Stimulated activated CD4-positive, alpha-beta T cell treated with anti-CD3 and anti-CD28 coated beads, Interleukin-4, amount 100 ng/mL, for 24 hours (primary cell): ENCODE data around the gene CDH23.

Experiments used
- DNase-seq: peaks from one replicate; pipeline ENCODE4 v3.0.0-alpha.2; 2020

Gene CDH23

GRCh38 chr10:71735709-71736569 lies 339.2 kb downstream of the CDH23 start:
- DNase-seq: peak; percentile 50

DNA sequence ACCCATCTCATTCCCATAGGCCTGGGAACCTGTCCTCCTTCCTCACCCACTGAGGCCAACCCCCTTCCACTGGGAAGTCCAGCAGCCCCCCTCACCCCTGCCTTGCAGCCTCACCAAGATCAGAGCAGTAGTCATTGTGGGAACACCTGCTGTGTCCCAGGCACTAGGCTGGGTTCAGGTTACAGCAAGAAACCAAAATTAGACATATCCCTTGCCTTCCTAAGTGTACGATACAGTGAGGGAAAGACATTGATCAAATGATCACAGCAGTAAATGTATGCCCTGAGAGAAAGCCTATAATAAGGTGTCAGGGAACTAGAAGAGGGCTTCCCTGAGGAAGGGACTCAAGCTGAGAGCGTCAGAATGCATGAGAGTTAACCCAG lies 339.8 kb downstream of the CDH23 start:
- DNase-seq: no peak

GRCh38 chr10:71737001-71737833 lies 340.5 kb downstream of the CDH23 start:
- peak; percentile 54 for DNase-seq

DNA sequence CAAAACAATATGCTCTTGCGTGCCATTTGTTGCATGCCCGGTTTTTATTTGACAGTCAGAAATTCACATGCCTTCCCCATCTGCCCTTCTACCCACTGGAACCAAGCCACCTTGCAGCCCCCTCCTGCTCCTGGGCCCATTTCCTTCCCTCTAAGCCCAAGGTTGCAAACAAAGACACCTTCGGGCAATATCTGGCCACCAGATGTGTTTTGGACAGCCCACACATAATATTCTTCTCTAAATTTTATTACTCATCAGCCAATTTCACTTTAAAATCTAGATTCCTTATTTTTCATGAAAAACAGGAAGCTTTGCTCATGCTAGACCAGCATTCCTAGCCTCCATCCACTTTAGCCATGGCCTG lies 341.1 kb downstream of the CDH23 start:
- DNase-seq: no peak

DNA sequence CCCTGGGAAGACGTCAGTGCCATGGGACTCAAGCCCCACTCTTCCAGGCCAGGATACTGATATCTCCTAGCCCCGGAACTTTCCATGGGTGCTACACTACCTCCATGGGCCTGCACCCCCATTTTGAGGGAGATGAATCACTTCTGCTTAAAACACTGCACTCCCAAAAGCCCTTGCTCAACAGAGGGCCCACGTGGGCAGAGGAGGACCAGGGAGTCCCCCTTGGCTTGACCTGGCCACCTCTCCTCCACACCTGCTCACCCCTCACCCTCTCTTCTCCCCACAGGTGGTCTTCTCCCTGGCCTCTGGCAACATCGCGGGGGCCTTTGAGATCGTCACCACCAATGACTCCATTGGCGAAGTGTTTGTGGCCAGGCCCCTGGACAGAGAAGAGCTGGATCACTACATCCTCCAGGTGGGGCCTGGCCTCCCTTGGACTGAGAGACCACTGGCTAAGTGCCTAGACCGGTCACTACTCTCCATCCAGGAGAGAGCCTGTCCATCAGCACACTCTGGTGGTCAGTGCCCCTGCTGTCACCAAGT lies 342.7 kb downstream of the CDH23 start:
- DNase-seq: no peak

DNA sequence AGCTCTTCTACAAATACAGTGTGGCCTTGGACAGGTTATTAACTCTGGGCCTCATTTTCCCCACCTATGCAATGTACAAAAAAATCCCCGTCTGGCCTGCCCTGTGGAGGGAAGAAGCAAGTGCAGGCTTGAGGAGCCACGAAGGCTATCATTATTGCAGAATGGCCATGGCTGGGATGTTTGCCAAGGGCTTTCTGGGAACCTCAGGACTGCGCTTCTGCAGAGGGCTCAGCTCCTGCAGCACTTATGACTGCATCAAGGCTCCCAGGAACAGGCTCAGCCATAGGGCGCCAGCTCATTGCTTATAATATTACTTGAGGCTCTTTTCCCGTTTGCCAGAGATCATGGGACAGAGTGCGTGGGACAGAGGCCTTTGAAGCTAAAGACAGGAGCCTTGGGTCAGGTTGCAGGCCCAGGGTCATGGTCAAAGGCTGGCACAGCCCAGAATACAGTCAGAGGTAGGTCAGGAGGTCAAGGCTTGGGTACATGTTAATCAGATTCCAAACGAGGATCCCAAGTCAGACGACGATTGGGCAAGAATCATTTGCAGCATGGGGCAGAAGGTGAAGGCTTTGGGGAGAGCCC lies 343.4 kb downstream of the CDH23 start:
- DNase-seq: no peak

GRCh38 chr10:71741029-71741428 lies 344.3 kb downstream of the CDH23 start:
- no peak for DNase-seq

- no peak for DNase-seq
Observed at GRCh38 chr10:71741671-71742070, 345.0 kb downstream of the CDH23 start.

GRCh38 chr10:71742301-71743088 lies 345.8 kb downstream of the CDH23 start:
- DNase-seq: no peak

- no peak for DNase-seq
Observed at GRCh38 chr10:71743089-71743838, 346.5 kb downstream of the CDH23 start.

GRCh38 chr10:71743866-71744265 lies 347.1 kb downstream of the CDH23 start:
- DNase-seq: no peak

DNA sequence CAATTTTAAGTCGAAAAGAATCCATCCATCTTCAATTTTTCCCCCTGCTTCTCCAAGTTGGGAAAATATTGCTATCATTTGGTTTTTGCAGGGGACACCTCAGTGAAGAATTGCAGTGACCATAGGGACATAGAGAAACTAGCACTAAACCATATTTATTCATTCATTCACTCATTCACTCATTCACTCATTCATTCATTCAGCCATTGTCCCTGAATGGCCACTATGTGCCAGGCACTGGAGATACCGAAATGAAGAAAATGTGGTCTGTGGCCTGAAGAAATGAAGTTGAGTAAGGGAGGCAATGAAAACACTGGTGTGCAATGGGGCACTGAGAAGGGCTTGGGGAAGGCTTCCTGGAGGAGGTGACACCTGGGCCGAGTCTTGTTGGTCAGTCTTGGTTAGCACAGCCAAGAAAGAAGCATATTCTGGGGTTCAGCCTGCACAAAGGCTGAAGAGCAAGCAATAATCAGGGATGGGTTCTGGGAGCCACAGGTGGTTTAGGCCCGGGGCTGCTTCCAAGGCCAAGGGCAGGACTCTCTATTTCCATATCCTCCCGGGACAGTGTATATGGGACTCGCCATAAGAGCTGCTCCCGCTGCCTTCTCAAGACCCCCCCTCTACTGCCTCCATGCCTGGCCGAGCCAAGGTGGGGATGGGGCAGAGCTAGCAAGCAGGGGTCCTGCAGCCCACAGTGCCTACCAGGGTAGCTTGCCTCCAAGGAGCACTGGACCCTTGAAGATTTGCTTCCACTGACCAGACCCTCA lies 348.4 kb downstream of the CDH23 start:
- no peak for DNase-seq

DNA sequence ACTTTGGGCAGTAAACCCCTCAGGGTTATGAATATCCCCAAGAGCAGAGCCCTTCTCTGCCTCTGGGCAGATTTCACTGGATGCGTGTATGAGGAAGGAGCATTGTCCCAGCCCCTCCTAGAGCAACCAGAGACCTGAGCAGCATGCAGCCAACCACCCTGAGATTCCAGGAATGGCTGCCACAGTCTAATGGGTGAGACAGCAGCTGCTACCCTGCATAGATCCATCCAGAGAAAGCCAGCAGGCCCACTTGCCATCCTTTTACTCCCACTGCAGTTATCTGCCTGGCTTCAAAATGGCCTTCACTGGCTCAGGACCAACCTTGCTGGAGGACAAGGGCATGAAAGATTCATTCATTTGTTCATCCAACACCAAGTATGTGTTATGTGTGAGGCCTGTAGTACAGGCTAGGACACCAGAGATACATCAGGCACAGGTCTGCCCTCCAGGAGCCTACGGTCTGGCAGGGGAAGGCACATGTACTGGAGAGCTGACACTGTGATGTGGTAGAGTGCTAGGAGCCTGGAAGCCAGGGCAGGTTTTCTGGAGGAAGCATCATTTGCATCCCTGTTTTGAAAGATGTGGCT lies 349.0 kb downstream of the CDH23 start:
- DNase-seq: no peak

GRCh38 chr10:71746344-71747037 lies 349.8 kb downstream of the CDH23 start:
- peak; percentile 44 for DNase-seq

GRCh38 chr10:71747039-71747531 lies 350.4 kb downstream of the CDH23 start:
- DNase-seq: no peak

- DNase-seq: no peak
Observed at GRCh38 chr10:71747551-71748523, 351.1 kb downstream of the CDH23 start.

- peak; percentile 65 for DNase-seq
Observed at GRCh38 chr10:71748671-71749191, 352.0 kb downstream of the CDH23 start.

DNA sequence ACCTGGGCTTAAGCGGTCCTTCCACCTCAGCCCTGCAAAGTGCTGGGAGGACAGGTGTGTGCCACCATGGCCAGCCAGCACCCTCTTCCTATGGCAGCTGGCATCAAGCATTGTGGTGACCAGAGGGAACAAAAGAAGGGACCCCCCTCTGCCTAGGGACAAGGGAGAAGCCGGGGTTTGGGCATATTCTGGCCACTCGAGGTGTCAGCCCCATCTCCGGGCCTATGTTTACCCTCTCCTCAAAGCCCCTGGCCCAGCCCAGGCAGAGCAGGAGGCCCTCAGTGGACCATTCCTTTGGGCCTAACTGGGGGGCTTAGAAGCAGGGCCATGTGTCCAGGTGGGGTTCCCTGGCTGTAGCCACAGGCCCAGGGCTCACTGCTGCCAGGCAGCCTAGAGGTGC lies 352.7 kb downstream of the CDH23 start:
- no peak for DNase-seq
